ENCODE results near the gene TMA7B.

TMA7B gene

DNA sequence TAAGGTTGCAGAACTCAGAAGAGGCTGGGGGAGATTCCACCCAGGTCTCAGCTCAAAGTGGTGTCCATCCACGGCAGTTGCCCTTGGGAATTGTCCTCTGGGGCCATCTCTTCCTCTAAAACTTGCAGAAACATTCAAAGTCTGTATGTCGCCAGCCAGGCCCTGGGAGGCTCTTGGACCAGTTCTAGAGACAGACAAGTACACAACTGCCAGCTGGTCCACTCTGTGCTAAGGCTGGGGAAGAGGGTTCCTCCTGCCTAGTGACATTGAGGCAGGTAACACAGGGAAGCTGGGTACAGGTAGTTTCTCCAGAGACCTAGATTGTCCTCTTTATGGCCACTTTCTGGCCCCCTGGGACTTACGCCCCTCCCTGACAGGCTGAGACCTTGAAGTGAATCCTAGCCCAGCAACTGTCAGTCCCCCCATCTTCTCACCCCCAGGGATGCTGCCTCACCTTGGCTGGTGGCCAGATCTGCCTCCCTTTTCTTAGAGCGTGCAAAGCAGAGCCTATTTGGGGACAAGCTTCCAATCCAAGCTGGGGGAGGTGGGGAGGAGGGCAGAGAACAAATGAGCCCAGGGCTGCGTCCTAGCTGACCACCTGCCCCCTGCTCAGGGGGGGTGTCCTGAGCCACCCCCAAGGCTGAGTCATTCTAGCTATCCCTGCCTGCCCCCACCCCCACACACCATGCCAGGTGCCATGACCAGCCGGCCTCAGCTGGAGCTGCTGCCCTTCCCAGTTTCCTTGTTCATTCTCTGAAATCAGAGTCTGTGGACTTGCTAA, 42.9 kb downstream of the TMA7B start:
- Histone ChIP-seq H3K36me3 (ENCODE audit: insufficient read depth, low read length) (no peaks in the 10 kb centered on the region), H3K4me3 (no peak overlapping the region), H3K9me3 (ENCODE audit: low read depth, low read length) (no peaks in the 10 kb centered on the region), H3K27ac (no peak overlapping the region), H3K9ac (ENCODE audit: insufficient read length) (no peak overlapping the region)
- no peak for DNase-seq (ENCODE audit: low read depth, low spot score)
- no peak for TF ChIP-seq FOXP2 (optimal IDR thresholded peaks at IDR 0.05; ENCODE audit: control extremely low read depth, extremely low read length, insufficient read depth)
- TF ChIP-seq POLR2AphosphoS5 (IDR thresholded peaks at IDR 0.05; ENCODE audit: borderline replicate concordance, low read depth, low read length) = no peak
- no peak for TF ChIP-seq EZH2 (IDR thresholded peaks at IDR 0.05)

DNA sequence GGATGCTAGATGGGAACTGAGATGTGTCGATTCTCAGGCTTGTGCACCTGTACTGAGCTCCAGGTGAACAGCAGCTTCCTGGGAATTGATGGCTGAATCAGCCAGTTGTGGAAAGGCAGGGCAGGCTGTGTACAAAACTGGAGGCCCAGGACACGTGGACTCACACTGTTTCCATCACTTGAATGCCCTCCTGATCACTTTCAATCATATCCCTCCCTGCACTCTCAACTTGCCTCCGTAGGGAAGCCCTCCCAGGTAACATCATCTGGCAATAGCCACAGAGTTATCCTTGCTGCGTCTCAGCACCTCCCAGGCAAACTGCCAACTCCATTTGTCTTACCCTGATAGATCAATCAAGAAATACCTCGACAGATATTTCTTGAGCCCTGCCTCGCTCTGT, 44.6 kb downstream of the TMA7B start:
- H3K9me3 ChIP-seq (ENCODE audit: low read depth, low read length) = no peaks in the 10 kb centered on the region
- H3K36me3 ChIP-seq (ENCODE audit: insufficient read depth, low read length) = no peaks in the 10 kb centered on the region
- no peak overlapping the region for H3K27ac ChIP-seq
- H3K4me3 ChIP-seq = no peak overlapping the region
- H3K9ac ChIP-seq (ENCODE audit: insufficient read length) = no peak overlapping the region
- no peak for TF ChIP-seq EZH2 (IDR thresholded peaks at IDR 0.05)
- TF ChIP-seq POLR2AphosphoS5 (IDR thresholded peaks at IDR 0.05; ENCODE audit: borderline replicate concordance, low read depth, low read length) = no peak
- no peak for TF ChIP-seq FOXP2 (optimal IDR thresholded peaks at IDR 0.05; ENCODE audit: control extremely low read depth, extremely low read length, insufficient read depth)
- no peak for DNase-seq (ENCODE audit: low read depth, low spot score)

DNA sequence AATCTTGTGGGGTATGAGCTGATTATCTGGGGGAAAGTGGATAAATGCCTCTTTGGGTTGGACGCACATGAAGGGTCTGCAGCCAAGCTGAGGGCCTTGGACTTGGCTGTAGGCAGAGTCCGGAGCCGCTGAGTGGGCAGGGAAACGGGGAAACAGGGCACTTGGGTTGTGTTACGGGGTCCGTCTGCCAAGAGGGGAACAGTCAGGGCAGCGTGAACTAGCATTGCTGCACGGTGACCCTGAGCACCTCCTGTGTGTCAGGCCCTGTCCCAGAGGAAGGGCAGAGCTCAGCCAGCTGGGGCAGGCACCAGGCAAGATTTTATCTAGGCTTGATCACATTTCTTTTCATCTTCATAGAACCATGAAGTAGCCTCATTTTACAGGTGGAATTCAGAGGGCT, 46.4 kb downstream of the TMA7B start:
- no peak overlapping the region for H3K27ac ChIP-seq
- no peaks in the 10 kb centered on the region for H3K9me3 ChIP-seq (ENCODE audit: low read depth, low read length)
- no peak overlapping the region for H3K4me3 ChIP-seq
- H3K36me3 ChIP-seq (ENCODE audit: insufficient read depth, low read length) = no peaks in the 10 kb centered on the region
- no peak for TF ChIP-seq FOXP2 (optimal IDR thresholded peaks at IDR 0.05; ENCODE audit: control extremely low read depth, extremely low read length, insufficient read depth)
- no peak for TF ChIP-seq EZH2 (IDR thresholded peaks at IDR 0.05)
- no peak for TF ChIP-seq POLR2AphosphoS5 (IDR thresholded peaks at IDR 0.05; ENCODE audit: borderline replicate concordance, low read depth, low read length)
- no peak for DNase-seq (ENCODE audit: low read depth, low spot score)
- no peak overlapping the region for H3K9ac ChIP-seq (ENCODE audit: insufficient read length)

DNA sequence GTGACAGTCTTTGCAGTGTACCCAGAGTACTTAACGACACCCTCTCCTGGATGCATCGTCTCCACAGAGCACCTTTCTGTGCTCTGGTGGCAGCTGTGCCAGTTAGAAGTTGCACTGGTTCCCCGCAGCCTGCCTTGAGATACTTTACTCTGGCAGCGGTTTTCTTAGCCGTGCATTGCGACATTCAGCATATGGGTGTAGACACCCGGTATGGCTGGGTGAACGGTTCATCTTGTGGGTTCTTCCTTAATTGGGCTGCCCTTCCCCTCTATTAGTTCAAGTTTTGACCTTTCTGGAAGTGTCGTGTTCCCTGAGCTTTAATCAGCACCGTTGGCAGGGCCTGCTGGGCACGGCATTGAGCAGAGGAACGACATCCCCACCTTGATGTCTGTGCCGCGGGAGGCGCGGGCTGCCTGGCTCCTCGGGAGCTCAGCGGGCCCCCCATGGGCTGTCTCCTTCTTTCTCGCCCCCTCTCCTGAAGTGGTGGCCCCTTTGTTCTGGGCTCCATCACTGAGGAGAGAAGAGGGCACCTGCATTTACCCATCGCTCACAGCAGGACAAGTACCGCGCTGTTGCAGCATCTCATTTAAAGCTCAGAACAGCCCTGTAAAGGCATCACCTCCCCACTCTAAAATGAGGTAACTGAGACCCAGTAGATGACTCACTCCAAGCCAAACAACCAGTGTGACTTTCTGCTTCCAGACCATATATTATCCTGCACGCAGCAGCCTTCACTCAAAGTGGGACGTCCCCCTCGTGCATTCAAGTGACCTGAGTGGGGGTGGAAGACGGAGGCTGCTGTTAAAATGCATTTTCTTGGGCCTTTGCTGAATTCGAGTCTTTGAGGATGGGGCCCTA, 47.9 kb downstream of the TMA7B start:
- Histone ChIP-seq H3K9me3 (ENCODE audit: low read depth, low read length) (no peaks in the 10 kb centered on the region), H3K27ac (no peak overlapping the region), H3K36me3 (ENCODE audit: insufficient read depth, low read length) (no peaks in the 10 kb centered on the region), H3K4me3 (no peak overlapping the region), H3K9ac (ENCODE audit: insufficient read length) (no peak overlapping the region)
- no peak for TF ChIP-seq FOXP2 (optimal IDR thresholded peaks at IDR 0.05; ENCODE audit: control extremely low read depth, extremely low read length, insufficient read depth)
- TF ChIP-seq POLR2AphosphoS5 (IDR thresholded peaks at IDR 0.05; ENCODE audit: borderline replicate concordance, low read depth, low read length) = no peak
- TF ChIP-seq EZH2 (IDR thresholded peaks at IDR 0.05) = no peak
- no peak for DNase-seq (ENCODE audit: low read depth, low spot score)

DNA sequence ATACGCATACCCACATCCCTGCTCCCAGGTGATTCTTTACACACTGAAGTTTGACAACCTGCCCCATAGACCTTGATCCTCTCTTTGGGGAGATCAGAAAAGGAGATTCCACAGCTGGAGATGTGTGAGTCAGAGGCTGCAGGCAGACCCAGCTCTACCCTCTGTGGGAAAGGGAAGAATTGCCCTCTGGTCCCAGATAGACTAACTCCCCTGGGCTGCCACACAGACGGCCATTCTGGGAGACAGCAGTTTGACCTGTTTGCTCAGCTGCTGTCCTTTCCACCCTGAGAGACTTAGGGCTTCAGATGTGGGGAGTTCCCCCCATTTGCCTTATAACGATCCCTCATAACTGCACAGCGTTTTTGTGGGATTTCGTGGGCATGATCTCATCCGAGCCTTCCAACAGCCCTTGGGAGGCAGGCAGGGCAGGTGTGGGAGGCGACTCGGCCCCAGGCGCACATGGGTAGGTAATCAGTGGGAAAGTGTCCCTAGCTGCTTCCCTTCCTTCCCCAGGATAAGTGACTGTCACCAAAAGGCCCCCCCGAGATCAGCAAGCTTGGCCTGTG, 48.6 kb downstream of the TMA7B start:
- H3K27ac ChIP-seq = no peak overlapping the region
- H3K9ac ChIP-seq (ENCODE audit: insufficient read length) = no peak overlapping the region
- TF ChIP-seq POLR2AphosphoS5 (IDR thresholded peaks at IDR 0.05; ENCODE audit: borderline replicate concordance, low read depth, low read length) (no peak), FOXP2 (optimal IDR thresholded peaks at IDR 0.05; ENCODE audit: control extremely low read depth, extremely low read length, insufficient read depth) (no peak), EZH2 (IDR thresholded peaks at IDR 0.05) (no peak)
- DNase-seq (ENCODE audit: low read depth, low spot score) = no peak
- H3K4me3 ChIP-seq = no peak overlapping the region
- H3K9me3 ChIP-seq (ENCODE audit: low read depth, low read length) = no peaks in the 10 kb centered on the region
- no peaks in the 10 kb centered on the region for H3K36me3 ChIP-seq (ENCODE audit: insufficient read depth, low read length)

DNA sequence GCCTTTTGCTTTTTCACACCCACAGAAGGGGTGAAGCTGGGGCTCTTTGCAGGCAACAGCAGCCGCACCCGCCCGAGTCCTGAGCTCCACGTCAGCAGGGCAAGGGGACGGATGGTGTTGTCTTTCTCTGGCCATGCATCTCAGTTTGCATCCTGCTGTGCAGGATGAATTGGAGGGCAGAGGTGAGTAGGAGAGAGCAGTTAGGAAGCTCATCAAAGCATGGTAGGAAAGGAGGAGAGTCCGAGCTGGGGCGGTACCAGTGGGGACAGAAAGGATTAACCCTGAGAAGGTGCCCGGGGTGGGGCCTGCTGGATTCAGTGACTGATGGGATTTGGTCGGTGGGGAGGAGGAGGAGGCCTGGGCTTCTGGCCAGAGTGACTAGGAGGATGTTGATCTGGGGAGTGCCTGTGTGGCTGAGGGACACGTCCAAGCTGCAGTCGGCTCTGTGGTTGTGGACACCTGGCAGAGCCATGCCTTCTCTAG, 49.1 kb downstream of the TMA7B start:
- Histone ChIP-seq H3K36me3 (ENCODE audit: insufficient read depth, low read length) (no peaks in the 10 kb centered on the region), H3K27ac (no peak overlapping the region), H3K4me3 (no peak overlapping the region), H3K9me3 (ENCODE audit: low read depth, low read length) (no peaks in the 10 kb centered on the region), H3K9ac (ENCODE audit: insufficient read length) (no peak overlapping the region)
- DNase-seq (ENCODE audit: low read depth, low spot score) = no peak
- TF ChIP-seq FOXP2 (optimal IDR thresholded peaks at IDR 0.05; ENCODE audit: control extremely low read depth, extremely low read length, insufficient read depth) = no peak
- TF ChIP-seq POLR2AphosphoS5 (IDR thresholded peaks at IDR 0.05; ENCODE audit: borderline replicate concordance, low read depth, low read length) = no peak
- no peak for TF ChIP-seq EZH2 (IDR thresholded peaks at IDR 0.05)

DNA sequence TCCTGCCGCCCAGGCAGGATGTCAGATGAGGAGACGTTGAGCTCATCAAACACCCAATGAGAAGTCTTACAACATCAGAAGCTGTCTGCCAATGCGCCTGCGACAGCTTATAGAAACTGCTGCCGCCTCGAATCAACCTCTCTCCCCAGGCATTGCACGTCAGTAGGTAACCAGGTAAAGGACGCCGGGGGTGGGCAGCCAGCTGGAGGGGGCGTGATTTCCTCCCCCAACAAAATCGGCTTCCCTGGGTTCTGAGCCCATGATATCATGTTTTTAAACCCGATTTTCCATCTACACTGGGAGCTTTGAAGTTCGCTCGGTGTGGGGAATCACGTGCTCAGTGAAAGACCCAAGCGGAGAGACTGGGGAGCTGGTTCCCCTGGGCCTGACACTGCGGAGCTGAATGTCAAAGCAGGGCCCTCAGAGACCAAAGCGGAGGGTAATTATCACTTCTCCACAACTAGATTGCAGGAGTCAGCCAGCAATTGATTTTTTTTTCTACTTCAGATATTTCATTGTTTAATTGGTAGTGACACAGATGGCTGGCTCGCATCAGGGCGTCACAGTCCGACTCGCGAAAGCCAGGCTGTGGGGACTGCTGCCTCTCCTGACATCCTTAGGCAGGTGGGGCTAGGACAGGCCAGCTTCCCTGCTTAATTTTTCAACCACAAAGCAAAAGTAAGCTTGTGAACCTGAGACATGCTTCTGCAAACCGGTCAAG, 49.9 kb downstream of the TMA7B start:
- no peak overlapping the region for H3K4me3 ChIP-seq
- no peak overlapping the region for H3K9ac ChIP-seq (ENCODE audit: insufficient read length)
- H3K36me3 ChIP-seq (ENCODE audit: insufficient read depth, low read length) = no peaks in the 10 kb centered on the region
- H3K27ac ChIP-seq = no peak overlapping the region
- DNase-seq (ENCODE audit: low read depth, low spot score) = no peak
- TF ChIP-seq POLR2AphosphoS5 (IDR thresholded peaks at IDR 0.05; ENCODE audit: borderline replicate concordance, low read depth, low read length) (no peak), FOXP2 (optimal IDR thresholded peaks at IDR 0.05; ENCODE audit: control extremely low read depth, extremely low read length, insufficient read depth) (no peak), EZH2 (IDR thresholded peaks at IDR 0.05) (no peak)
- no peaks in the 10 kb centered on the region for H3K9me3 ChIP-seq (ENCODE audit: low read depth, low read length)

All from SK-N-MC (cell line).